ENCODE data around the gene LPP. TPM values are rescaled to one million over a fixed set of nuclear protein-coding genes. Genes with fewer than 3 reads are reported as not detected.

Gene LPP
- total RNA-seq, 1 experiment from 2014 or later, result 148 TPM

DNA sequence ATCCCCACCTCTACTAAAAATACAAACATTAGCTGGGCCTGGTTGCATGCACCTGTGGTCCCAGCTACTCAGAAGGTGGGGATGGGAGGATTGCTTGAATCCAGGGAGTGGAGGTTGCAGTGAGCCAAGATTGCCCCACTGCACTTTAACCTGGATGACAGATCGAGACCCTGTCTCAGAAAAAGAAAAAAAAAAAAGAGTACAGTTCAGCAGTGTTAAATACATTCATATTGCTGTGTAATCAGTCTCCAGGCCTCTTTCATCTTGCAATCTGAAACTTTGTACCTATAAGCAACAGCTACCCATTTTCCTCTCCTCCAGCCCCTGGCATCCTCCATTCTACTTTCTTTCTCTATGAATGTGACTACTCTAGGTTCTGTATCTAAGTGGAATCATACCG, 61.2 kb downstream of the LPP start:
- no peak for TF ChIP-seq EZH2 (IDR thresholded peaks at IDR 0.05; ENCODE audit: low read depth)
- TF ChIP-seq, protein P1, sequence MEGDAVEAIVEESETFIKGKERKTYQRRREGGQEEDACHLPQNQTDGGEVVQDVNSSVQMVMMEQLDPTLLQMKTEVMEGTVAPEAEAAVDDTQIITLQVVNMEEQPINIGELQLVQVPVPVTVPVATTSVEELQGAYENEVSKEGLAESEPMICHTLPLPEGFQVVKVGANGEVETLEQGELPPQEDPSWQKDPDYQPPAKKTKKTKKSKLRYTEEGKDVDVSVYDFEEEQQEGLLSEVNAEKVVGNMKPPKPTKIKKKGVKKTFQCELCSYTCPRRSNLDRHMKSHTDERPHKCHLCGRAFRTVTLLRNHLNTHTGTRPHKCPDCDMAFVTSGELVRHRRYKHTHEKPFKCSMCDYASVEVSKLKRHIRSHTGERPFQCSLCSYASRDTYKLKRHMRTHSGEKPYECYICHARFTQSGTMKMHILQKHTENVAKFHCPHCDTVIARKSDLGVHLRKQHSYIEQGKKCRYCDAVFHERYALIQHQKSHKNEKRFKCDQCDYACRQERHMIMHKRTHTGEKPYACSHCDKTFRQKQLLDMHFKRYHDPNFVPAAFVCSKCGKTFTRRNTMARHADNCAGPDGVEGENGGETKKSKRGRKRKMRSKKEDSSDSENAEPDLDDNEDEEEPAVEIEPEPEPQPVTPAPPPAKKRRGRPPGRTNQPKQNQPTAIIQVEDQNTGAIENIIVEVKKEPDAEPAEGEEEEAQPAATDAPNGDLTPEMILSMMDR (conservative IDR thresholded peaks at IDR 0.05), result no peak
- Histone ChIP-seq H3K4me2 (no peak overlapping the region), H3K4me3 (no peak overlapping the region), H3K27me3 (ENCODE audit: insufficient read depth, low read depth) (no peaks in the 10 kb centered on the region), H3K36me3 (ENCODE audit: low read depth) (peaks cover 5% of the 10 kb centered on the region; the same call in 1 of the 2 replicates), H3K4me1 (replicated peaks; ENCODE audit: insufficient read depth) (no peaks in the 10 kb centered on the region), H3K27ac (no peak overlapping the region), H3K79me2 (ENCODE audit: low read depth) (0 out of 2 replicates have a peak, but pooled peaks cover 7% of the 10 kb centered on the region), H3K9me3 (ENCODE audit: insufficient read depth, low read depth) (no peaks in the 10 kb centered on the region), H3F3A (ENCODE audit: insufficient read depth, low read depth) (no peaks in the 10 kb centered on the region), H3K9me2 (ENCODE audit: insufficient read depth) (no peaks in the 10 kb centered on the region), H2AFZ (no peak overlapping the region), H4K20me1 (ENCODE audit: insufficient read depth) (no peaks in the 10 kb centered on the region)
- intact Hi-C loops (cut with micrococcal nuclease; ENCODE audit: unreplicated experiment), result no loop called here
- ChIA-PET POLR2A (ENCODE audit: unreplicated experiment) (interaction anchor here (0.7 kb wide), 1 partner anchor 541 kb away, joined by 8 read pairs; no protein-coding TSS in a partner anchor), CTCF (no interaction called here)
- BruUV-seq (replicated peaks), result no TSS peak
- no peak for DNase-seq

DNA sequence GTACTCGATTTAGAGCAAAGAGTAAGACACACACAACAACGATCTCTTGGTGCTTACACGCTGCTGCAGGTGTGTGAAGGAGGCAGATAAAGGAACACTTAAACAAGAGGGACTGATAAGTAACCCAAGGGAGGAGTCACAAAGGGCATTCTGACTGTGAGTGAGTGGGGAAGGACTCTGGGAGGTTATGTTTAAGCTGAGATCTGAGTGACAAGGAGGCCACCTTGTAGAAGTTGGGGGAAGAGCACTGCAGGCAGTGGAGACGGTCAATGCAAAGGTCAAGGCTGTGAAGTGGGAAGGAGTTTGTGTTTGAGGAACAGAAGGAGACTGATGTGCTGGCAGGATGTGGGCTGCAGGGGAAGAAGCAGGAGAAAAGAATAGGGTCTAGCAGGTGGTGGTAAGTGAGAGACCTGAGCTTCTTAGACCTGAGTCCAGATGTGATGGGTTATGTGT, 63.1 kb downstream of the LPP start:
- Histone ChIP-seq H3K79me2 (ENCODE audit: low read depth) (0 out of 2 replicates have a peak, but pooled peaks cover 11% of the 10 kb centered on the region), H3F3A (ENCODE audit: insufficient read depth, low read depth) (no peaks in the 10 kb centered on the region), H4K20me1 (ENCODE audit: insufficient read depth) (no peaks in the 10 kb centered on the region), H3K27me3 (ENCODE audit: insufficient read depth, low read depth) (no peaks in the 10 kb centered on the region), H2AFZ (no peak overlapping the region), H3K36me3 (ENCODE audit: low read depth) (peaks cover 11% of the 10 kb centered on the region; the same call in 1 of the 2 replicates), H3K4me2 (no peak overlapping the region), H3K4me3 (no peak overlapping the region), H3K9me2 (ENCODE audit: insufficient read depth) (no peaks in the 10 kb centered on the region), H3K4me1 (replicated peaks; ENCODE audit: insufficient read depth) (no peaks in the 10 kb centered on the region), H3K27ac (no peak overlapping the region), H3K9me3 (ENCODE audit: insufficient read depth, low read depth) (no peaks in the 10 kb centered on the region)
- ChIA-PET POLR2A (ENCODE audit: unreplicated experiment) (no interaction called here), CTCF (no interaction called here)
- DNase-seq, result no peak
- intact Hi-C loops (cut with micrococcal nuclease; ENCODE audit: unreplicated experiment), result no loop called here
- no TSS peak for BruUV-seq (replicated peaks)
- TF ChIP-seq, protein P1 (conservative IDR thresholded peaks at IDR 0.05), result no peak
- TF ChIP-seq EZH2 (IDR thresholded peaks at IDR 0.05; ENCODE audit: low read depth), result no peak

DNA sequence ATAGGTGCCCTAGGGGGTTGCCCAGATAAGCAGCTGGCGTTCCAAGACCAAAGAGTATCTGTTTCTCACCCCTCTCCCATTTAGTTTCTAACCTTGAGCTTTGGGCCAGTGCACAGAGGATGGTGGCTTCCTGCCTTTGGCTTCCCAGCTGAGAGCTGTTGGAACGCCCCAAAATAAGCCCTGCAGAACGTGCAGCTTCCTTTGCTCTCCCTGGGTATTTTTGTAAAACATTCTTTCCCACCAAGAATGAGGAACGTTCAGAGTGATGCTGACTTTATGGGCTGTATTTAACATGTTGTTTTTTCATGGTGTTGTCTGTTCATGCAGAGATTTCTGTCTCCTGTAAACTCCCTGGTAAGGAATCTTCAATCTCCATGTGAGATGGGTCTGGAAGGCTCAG, 63.8 kb downstream of the LPP start:
- H3K9me3 ChIP-seq (ENCODE audit: insufficient read depth, low read depth), result no peaks in the 10 kb centered on the region
- H3K4me3 ChIP-seq, result no peak overlapping the region
- no peak overlapping the region for H2AFZ ChIP-seq
- H3K36me3 ChIP-seq (ENCODE audit: low read depth), result peaks cover 11% of the 10 kb centered on the region; the same call in 1 of the 2 replicates
- POLR2A ChIA-PET (ENCODE audit: unreplicated experiment), result interaction anchor here (0.5 kb wide), 1 partner anchor 471 kb away, joined by 4 read pairs; no protein-coding TSS in a partner anchor
- H3K79me2 ChIP-seq (ENCODE audit: low read depth), result 0 out of 2 replicates have a peak, but pooled peaks cover 11% of the 10 kb centered on the region
- H3K27me3 ChIP-seq (ENCODE audit: insufficient read depth, low read depth), result no peaks in the 10 kb centered on the region
- no peak overlapping the region for H3K4me2 ChIP-seq
- H3K4me1 ChIP-seq (replicated peaks; ENCODE audit: insufficient read depth), result no peaks in the 10 kb centered on the region
- CTCF ChIA-PET, result no interaction called here
- DNase-seq, result no peak
- no peak overlapping the region for H3K27ac ChIP-seq
- no peaks in the 10 kb centered on the region for H3F3A ChIP-seq (ENCODE audit: insufficient read depth, low read depth)
- no peaks in the 10 kb centered on the region for H3K9me2 ChIP-seq (ENCODE audit: insufficient read depth)
- H4K20me1 ChIP-seq (ENCODE audit: insufficient read depth), result no peaks in the 10 kb centered on the region
- TF ChIP-seq EZH2 (IDR thresholded peaks at IDR 0.05; ENCODE audit: low read depth), result no peak
- TF ChIP-seq, protein P1 (conservative IDR thresholded peaks at IDR 0.05), result no peak
- intact Hi-C loops (cut with micrococcal nuclease; ENCODE audit: unreplicated experiment), result no loop called here
- no TSS peak for BruUV-seq (replicated peaks)

Data from PC-9 (cell line).